IMR-90 (cell line): ENCODE results near the gene C5orf63. TPM values are rescaled to one million over a fixed set of nuclear protein-coding genes. Genes with fewer than 3 reads are reported as not detected.

Experiments used
- ATAC-seq: fragments of 200-7000 bp; cut with Tn5 transposase; 2 replicates; pipeline ENCODE4 v1.9.1; 2020; ENCODE audit warnings: low read depth, mild to moderate bottlenecking, moderate library complexity
- BruUV-seq: library from RNA; stranded (reverse); fragments of 400-500 nt; replicated peaks from 2 replicates; lab custom pipeline; 2021; lab: Mats Ljungman, UMichigan
- CTCF ChIA-PET: fragments of 300-600 bp; formaldehyde crosslinking; extraction: SDS; loops from one replicate; lab custom pipeline; 2021; ENCODE audit warnings: antibody characterized with exemption; lab: Yijun Ruan, JAX
- POLR2A ChIA-PET: fragments of 300-600 bp; sonication (Branson Sonifier 250); formaldehyde crosslinking; loops from one replicate; lab custom pipeline; 2022; ENCODE audit warnings: antibody characterized with exemption; ENCODE audit not compliant: unreplicated experiment; lab: Charles Lee
- DNase-seq: peaks from one replicate; pipeline ENCODE4 v3.0.0; 2013
- H2AFZ ChIP-seq: replicated peaks from 2 replicates; pipeline ENCODE3; 2013; ENCODE audit warnings: low read length, mild to moderate bottlenecking; ENCODE audit not compliant: poor library complexity
- H2AK5ac ChIP-seq: 2 replicates; pipeline ENCODE4 v1.6.1; 2013; ENCODE audit warnings: low read depth, low read length, inconsistent platforms
- H2AK9ac ChIP-seq: replicated peaks from 2 replicates; pipeline ENCODE3; 2013; ENCODE audit warnings: mild to moderate bottlenecking, low read depth, low read length, moderate library complexity; ENCODE audit not compliant: poor library complexity
- H2BK120ac ChIP-seq: 2 replicates; pipeline ENCODE4 v1.6.1; 2013; ENCODE audit warnings: low read depth, low read length, inconsistent platforms
- H2BK15ac ChIP-seq: 3 replicates; pipeline ENCODE4 v1.6.1; 2013; ENCODE audit warnings: low read depth, low read length, inconsistent platforms
- H2BK20ac ChIP-seq: 2 replicates; pipeline ENCODE4 v1.6.1; 2013; ENCODE audit warnings: low read depth, mild to moderate bottlenecking, inconsistent platforms, low read length, moderate library complexity
- H2BK5ac ChIP-seq: 2 replicates; pipeline ENCODE4 v1.6.1; 2013; ENCODE audit warnings: mild to moderate bottlenecking, low read depth, low read length, inconsistent platforms; ENCODE audit not compliant: poor library complexity, severe bottlenecking
- H3K14ac ChIP-seq: replicated peaks from 2 replicates; pipeline ENCODE4 v1.6.1; 2013; ENCODE audit warnings: low read depth, low read length, inconsistent platforms
- H3K18ac ChIP-seq: 2 replicates; pipeline ENCODE4 v1.6.1; 2013; ENCODE audit warnings: low read depth, low read length, control low read depth
- H3K23ac ChIP-seq: 2 replicates; pipeline ENCODE4 v1.6.1; 2013; ENCODE audit warnings: low read depth, low read length, inconsistent platforms
- H3K27ac ChIP-seq: 2 replicates; pipeline ENCODE4 v1.5.1; 2013; ENCODE audit warnings: mild to moderate bottlenecking, control low read depth, low read length; ENCODE audit not compliant: insufficient read depth
- H3K27me3 ChIP-seq: 2 replicates; pipeline ENCODE4 v1.6.1; 2013; ENCODE audit warnings: low read length; ENCODE audit not compliant: control insufficient read depth, insufficient read depth
- H3K36me3 ChIP-seq: 2 replicates; pipeline ENCODE4 v1.6.1; 2013; ENCODE audit warnings: low read length, mixed read lengths; ENCODE audit not compliant: control insufficient read depth, insufficient read depth
- H3K4ac ChIP-seq: 2 replicates; pipeline ENCODE4 v1.6.1; 2013; ENCODE audit warnings: low read depth, low read length, inconsistent platforms
- H3K4me1 ChIP-seq: 2 replicates; pipeline ENCODE4 v1.6.1; 2013; ENCODE audit warnings: low read length, mixed read lengths; ENCODE audit not compliant: control insufficient read depth, insufficient read depth
- H3K4me2 ChIP-seq: 2 replicates; pipeline ENCODE4 v1.6.1; 2013; ENCODE audit warnings: low read depth, mild to moderate bottlenecking, control low read depth, low read length, moderate library complexity
- H3K4me3 ChIP-seq: 2 replicates; pipeline ENCODE4 v1.5.1; 2013; ENCODE audit warnings: low read depth, mild to moderate bottlenecking, control low read depth, low read length, moderate library complexity; ENCODE audit not compliant: insufficient read depth
- H3K56ac ChIP-seq: 2 replicates; pipeline ENCODE4 v1.6.1; 2013; ENCODE audit warnings: low read length, inconsistent platforms; ENCODE audit not compliant: insufficient read depth; ENCODE audit errors: extremely low read depth
- H3K79me1 ChIP-seq, 2 experiments: 2 replicates each; pipeline ENCODE4 v1.6.1; 2013; ENCODE audit warnings: low read length in 2 of 2, inconsistent platforms in 1 of 2, low read depth in 1 of 2
- H3K9ac ChIP-seq: 2 replicates; pipeline ENCODE4 v1.6.1; 2013; ENCODE audit warnings: low read depth, low read length, control low read depth
- H3K9me1 ChIP-seq: 2 replicates; pipeline ENCODE4 v1.6.1; 2013; ENCODE audit warnings: low read length, inconsistent platforms; ENCODE audit not compliant: insufficient read depth
- H3K9me3 ChIP-seq: 2 replicates; pipeline ENCODE4 v1.6.1; 2013; ENCODE audit warnings: low read length; ENCODE audit not compliant: control insufficient read depth, insufficient read depth
- H4K20me1 ChIP-seq: 2 replicates; pipeline ENCODE4 v1.6.1; 2013; ENCODE audit warnings: low read length, inconsistent platforms; ENCODE audit not compliant: insufficient read depth
- H4K5ac ChIP-seq: 2 replicates; pipeline ENCODE4 v1.6.1; 2013; ENCODE audit warnings: mild to moderate bottlenecking, low read depth, low read length, control low read depth
- H4K8ac ChIP-seq, 2 experiments: 2 replicates each; pipeline ENCODE4 v1.6.1; 2013; ENCODE audit warnings: low read depth in 2 of 2, low read length in 2 of 2, control low read depth in 1 of 2, inconsistent platforms in 1 of 2
- H4K91ac ChIP-seq: 2 replicates; pipeline ENCODE4 v1.6.1; 2013; ENCODE audit warnings: low read depth, low read length, inconsistent platforms; ENCODE audit not compliant: insufficient read depth
- BHLHE40 ChIP-seq: fragments of 150-350 bp; IDR thresholded peaks from 2 replicates; pipeline ENCODE4 v1.6.1; 2016; ENCODE audit warnings: mild to moderate bottlenecking, low read depth, low read length
- CTCF ChIP-seq: conservative IDR thresholded peaks from 2 replicates; pipeline ENCODE4 v1.5.1; 2012; ENCODE audit warnings: mild to moderate bottlenecking, low read depth, low read length, improper control_type of control experiment
- ELK1 ChIP-seq: fragments of 150-350 bp; IDR thresholded peaks from 2 replicates; pipeline ENCODE4 v1.6.1; 2016; ENCODE audit warnings: low read depth, mild to moderate bottlenecking, low read length, moderate library complexity, borderline replicate concordance
- FOS ChIP-seq: fragments of 150-350 bp; IDR thresholded peaks from 2 replicates; pipeline ENCODE4 v1.6.1; 2016; ENCODE audit warnings: low read depth, low read length
- MXI1 ChIP-seq: IDR thresholded peaks from 2 replicates; pipeline ENCODE4 v1.6.1; 2012; ENCODE audit warnings: low read depth, mild to moderate bottlenecking, low read length, moderate library complexity, borderline replicate concordance
- NFE2L2 ChIP-seq: fragments of 150-350 bp; IDR thresholded peaks from 2 replicates; pipeline ENCODE4 v1.6.1; 2016; ENCODE audit warnings: low read depth, mild to moderate bottlenecking, low read length
- POLR2A ChIP-seq: IDR thresholded peaks from 2 replicates; pipeline ENCODE4 v1.6.1; 2012; ENCODE audit warnings: mild to moderate bottlenecking, low read depth, low read length
- RAD21 ChIP-seq: IDR thresholded peaks from 2 replicates; pipeline ENCODE4 v1.6.1; 2012; ENCODE audit warnings: low read length, improper control_type of control experiment
- USF2 ChIP-seq: fragments of 150-350 bp; IDR thresholded peaks from 2 replicates; pipeline ENCODE4 v1.6.1; 2017; ENCODE audit warnings: mild to moderate bottlenecking, antibody characterized with exemption, low read length, low read depth
- WGBS, 2 experiments: methylation state at CpG; one replicate each; pipeline versions ENCODE4 v1.1.5 to v1.1.7; 2013; ENCODE audit warnings: missing lambda C conversion rate in 2 of 2; ENCODE audit not compliant: insufficient read length in 1 of 2; ENCODE audit errors: extremely low coverage in 2 of 2; 5-methylcytosine and 5-hydroxymethylcytosine counted together
- dilution Hi-C: fragments of 300-500 bp; cut with HindIII; formaldehyde crosslinking; loops from one replicate; pipeline ENCODE4 v1.14.3; 2018; ENCODE audit warnings: low sequenced_read_pairs; ENCODE audit not compliant: unreplicated experiment
- in situ Hi-C: fragments of 300-500 bp; cut with MboI; formaldehyde crosslinking; loops from 3 replicates; pipeline ENCODE4 v1.14.3; 2019; ENCODE audit warnings: low sequenced_read_pairs, inconsistent platforms, mixed read lengths
- intact Hi-C: fragments of 100-400 bp; cut with micrococcal nuclease; formaldehyde crosslinking; loops from 2 replicates; pipeline ENCODE4 v1.10.0; 2022
- polyA plus RNA-seq, 3 experiments: library from polyadenylated mRNA; depleted of rRNA; stranded (reverse); fragments of >200 nt; gene quantifications; 2 replicates each; pipeline ENCODE4 v1.2.3, GENCODE V29; 2012; ENCODE audit warnings: low replicate concordance in 1 of 3
- total RNA-seq: library from RNA; depleted of rRNA; stranded (reverse); fragments of >200 nt; gene quantifications from 2 replicates; pipeline ENCODE4 v1.2.3, GENCODE V29; 2012

C5orf63 gene
- total and polyA plus RNA-seq, 2 of the 4 experiments (the other 2 are of a cell fraction), result 0.72 to 1.1 TPM

GRCh38 chr5:127003798-127004495, 69.4 kb downstream of the C5orf63 start:
- dilution Hi-C loops (no loop called here), intact Hi-C loops (loop anchor here (5.0 kb wide), 1 partner anchor 37 kb away; no protein-coding TSS in a partner anchor), in situ Hi-C loops (no loop called here)
- ChIA-PET POLR2A (no interaction called here), CTCF (interaction anchor here (0.9 kb wide), 1 partner anchor 25 kb away, joined by 3 read pairs; no protein-coding TSS in a partner anchor)
- Histone ChIP-seq H3K36me3 (no peaks in the 10 kb centered on the region), H3K4me2 (no peak overlapping the region), H4K91ac (no peak overlapping the region; the same call in 1 of the 2 replicates), H3K4me3 (no peak overlapping the region), H2BK20ac (peak overlapping the region; percentile 11), H3K9me1 (peaks cover 11% of the 10 kb centered on the region; the same call in 1 of the 2 replicates), H3K27ac (no peak overlapping the region), H3K14ac (no peak overlapping the region), H3K23ac (no peak overlapping the region), H3K79me1 (peaks cover 12 to 37% of the 10 kb centered on the region in 2 experiments), H2BK15ac (peak overlapping the region; percentile 61; the same call in 1 of the 3 replicates), H3K9me3 (no peaks in the 10 kb centered on the region), H2AFZ (peak overlapping the region; percentile 16), H2AK9ac (no peak overlapping the region), H3K18ac (no peak overlapping the region), H3K9ac (no peak overlapping the region), H3K4me1 (peaks cover 9% of the 10 kb centered on the region), H2AK5ac (peak overlapping the region; percentile 66; the same call in 1 of the 2 replicates), H4K8ac (peak overlapping the region in 1 of 2 experiments; percentile 66; a peak in 1 of 4 replicates), H4K5ac (peak overlapping the region; percentile 47; the same call in 1 of the 2 replicates), H3K4ac (peak overlapping the region; percentile 41), H4K20me1 (no peaks in the 10 kb centered on the region), H3K56ac (no peak overlapping the region), H3K27me3 (no peaks in the 10 kb centered on the region), H2BK120ac (peak overlapping the region; percentile 37), H2BK5ac (peak overlapping the region; percentile 24)
- WGBS, 2 experiments, result no CpG with 5 or more reads among the region's 7 CpGs
- TF ChIP-seq CTCF (no peak), POLR2A (no peak), FOS (no peak), USF2 (no peak), ELK1 (no peak), MXI1 (no peak), NFE2L2 (no peak), RAD21 (no peak), BHLHE40 (no peak)
- DNase-seq (no peak), ATAC-seq (no peak)
- no TSS peak for BruUV-seq
